ENCODE data around the gene BCAN. TPM values are rescaled to one million over a fixed set of nuclear protein-coding genes. Genes with fewer than 3 reads are reported as not detected.
A peak's percentile ranks its signal among the peaks of the same experiment; 100 is the strongest.

Gene BCAN
- total and polyA plus RNA-seq, 2 of the 4 experiments (the other 2 are of a cell fraction) = 0.07 TPM; not detected in 1

DNA sequence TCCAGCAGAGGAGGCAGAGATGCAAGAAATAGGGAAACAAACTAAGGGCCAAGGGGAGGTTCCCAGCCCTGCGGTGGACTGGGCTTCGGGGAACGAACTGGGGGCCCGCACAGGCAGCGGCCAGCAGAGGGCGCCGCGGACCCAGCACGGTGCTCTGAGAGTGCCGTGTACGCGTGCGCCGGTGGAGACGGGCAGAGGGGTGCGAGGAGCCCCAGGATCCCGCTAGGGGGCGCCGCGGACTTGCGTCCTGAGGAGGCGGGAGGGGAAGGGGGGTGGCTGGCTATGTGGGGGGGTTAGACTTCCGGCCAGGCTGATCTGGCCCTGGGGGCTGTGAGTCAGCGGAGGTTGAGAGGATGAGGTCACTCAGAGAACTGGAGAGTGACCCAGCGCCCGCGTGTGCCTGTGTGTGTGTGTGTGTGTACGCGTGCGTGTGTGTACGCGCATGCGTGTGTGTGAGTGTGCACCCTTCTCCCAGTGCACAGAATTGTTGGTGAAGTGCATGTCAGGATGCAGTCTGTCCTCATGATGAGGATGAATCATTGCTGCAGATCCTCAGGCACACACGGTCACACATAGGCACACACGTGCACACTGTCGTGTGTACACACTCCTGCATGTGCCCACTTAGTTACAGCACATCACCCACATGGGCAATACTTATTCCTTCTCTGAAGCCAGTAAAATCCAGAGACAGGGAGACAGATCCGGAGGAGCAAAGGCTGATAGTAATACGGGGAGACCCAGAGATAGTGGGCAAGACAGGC is 18.3 kb downstream of the BCAN start:
- Histone ChIP-seq H4K5ac (ENCODE audit: low read depth, low read length) (peak overlapping the region; percentile 50), H2BK20ac (ENCODE audit: low read depth, low read length) (peak overlapping the region; percentile 91), H3K27ac (ENCODE audit: insufficient read depth, low read length) (peak overlapping the region; percentile 69), H3K27me3 (ENCODE audit: control insufficient read depth, insufficient read depth, low read length) (peaks cover 20% of the 10 kb centered on the region), H3K23ac (ENCODE audit: low read depth, low read length) (peak overlapping the region; percentile 94; the same call in 1 of the 2 replicates), H3K9me3 (ENCODE audit: control insufficient read depth, insufficient read depth, low read length) (no peaks in the 10 kb centered on the region), H3K36me3 (ENCODE audit: control insufficient read depth, insufficient read depth, low read length) (no peaks in the 10 kb centered on the region), H2BK5ac (ENCODE audit: low read depth, low read length, poor library complexity, severe bottlenecking) (peak overlapping the region; percentile 91), H3K4me1 (ENCODE audit: control insufficient read depth, insufficient read depth, low read length) (peaks cover 48% of the 10 kb centered on the region), H3K18ac (ENCODE audit: low read depth, low read length) (peak overlapping the region; percentile 39), H3K79me1 (ENCODE audit: low read depth in 1 of 2, low read length in 2 of 2) (peaks cover 0 to 28% of the 10 kb centered on the region in 2 experiments; a peak in 2 of 4 replicates), H3K9ac (ENCODE audit: low read depth, low read length) (peak overlapping the region; percentile 21; the same call in 1 of the 2 replicates), H2AK9ac (replicated peaks; ENCODE audit: low read depth, low read length, poor library complexity) (peak overlapping the region; percentile 94), H4K8ac (ENCODE audit: low read depth in 2 of 2, low read length in 2 of 2) (peak overlapping the region; percentile 6 to 78; a peak in 3 of 4 replicates), H2BK120ac (ENCODE audit: low read depth, low read length) (peak overlapping the region; percentile 96), H3K4me3 (ENCODE audit: insufficient read depth, low read depth, low read length) (no peak overlapping the region), H3K4me2 (ENCODE audit: low read depth, low read length) (peak overlapping the region; percentile 37), H3K4ac (ENCODE audit: low read depth, low read length) (peak overlapping the region; percentile 97), H3K9me1 (ENCODE audit: insufficient read depth, low read length) (peaks cover 22% of the 10 kb centered on the region), H3K14ac (replicated peaks; ENCODE audit: low read depth, low read length) (peak overlapping the region; percentile 85), H4K91ac (ENCODE audit: insufficient read depth, low read depth, low read length) (peak overlapping the region; percentile 87), H4K20me1 (ENCODE audit: insufficient read depth, low read length) (0 out of 2 replicates have a peak, but pooled peaks cover under 1% of the 10 kb centered on the region), H2AK5ac (ENCODE audit: low read depth, low read length) (peak overlapping the region; percentile 98), H3K56ac (ENCODE audit: extremely low read depth, insufficient read depth, low read length) (peak overlapping the region; percentile 40), H2BK15ac (ENCODE audit: low read depth, low read length) (peak overlapping the region; percentile 50; the same call in 2 of the 3 replicates), H2AFZ (replicated peaks; ENCODE audit: low read length, poor library complexity) (peak overlapping the region; percentile 90)
- TF ChIP-seq RAD21 (IDR thresholded peaks at IDR 0.05; ENCODE audit: low read length) (peak; percentile 94), SMC3 (IDR thresholded peaks at IDR 0.05; ENCODE audit: low read depth, low read length) (peak; percentile 97), CTCF (conservative IDR thresholded peaks at IDR 0.05; ENCODE audit: low read depth, low read length) (peak; percentile 99), RCOR1 (IDR thresholded peaks at IDR 0.05; ENCODE audit: insufficient replicate concordance, low read length) (peak; percentile 48), ELK1 (IDR thresholded peaks at IDR 0.05; ENCODE audit: borderline replicate concordance, low read depth, low read length) (no peak), BHLHE40 (IDR thresholded peaks at IDR 0.05; ENCODE audit: low read depth, low read length) (peak; percentile 88), NFE2L2 (IDR thresholded peaks at IDR 0.05; ENCODE audit: low read depth, low read length) (peak; percentile 45; the same call in 1 of the 2 replicates), FOS (IDR thresholded peaks at IDR 0.05; ENCODE audit: low read depth, low read length) (peak; percentile 87), MAZ (IDR thresholded peaks at IDR 0.05; ENCODE audit: borderline replicate concordance, low read depth, low read length) (peak; percentile 96)
- TF ChIP-seq, protein P1, sequence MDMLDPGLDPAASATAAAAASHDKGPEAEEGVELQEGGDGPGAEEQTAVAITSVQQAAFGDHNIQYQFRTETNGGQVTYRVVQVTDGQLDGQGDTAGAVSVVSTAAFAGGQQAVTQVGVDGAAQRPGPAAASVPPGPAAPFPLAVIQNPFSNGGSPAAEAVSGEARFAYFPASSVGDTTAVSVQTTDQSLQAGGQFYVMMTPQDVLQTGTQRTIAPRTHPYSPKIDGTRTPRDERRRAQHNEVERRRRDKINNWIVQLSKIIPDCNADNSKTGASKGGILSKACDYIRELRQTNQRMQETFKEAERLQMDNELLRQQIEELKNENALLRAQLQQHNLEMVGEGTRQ (IDR thresholded peaks at IDR 0.05; ENCODE audit: low read depth, low read length) = no peak
- no TSS peak for BruUV-seq (replicated peaks)
- DNase-seq = peak; percentile 98
- 19% methylated on average over 6 of the region's 38 CpGs; no CpG with 5 or more reads in 1 of the 2 experiments for WGBS, 2 experiments (ENCODE audit: extremely low coverage in 2 of 2, insufficient read length in 1 of 2)
- ChIA-PET POLR2A (ENCODE audit: unreplicated experiment) (interaction anchor here (2.8 kb wide), 1 partner anchor 16 kb away, joined by 29 read pairs; the partner anchor contains the start of gene NES), CTCF (interaction anchor here (0.6 to 2.0 kb wide), 9 partner anchors 16 to 274 kb away, joined by 3 to 25 read pairs (median 4); partner anchors contain the start of genes BCAN and NES)
- intact Hi-C loops (cut with micrococcal nuclease) = loop anchor here (1.0 kb wide), 1 partner anchor 18 kb away; no protein-coding TSS in a partner anchor
- dilution Hi-C loops (cut with HindIII; ENCODE audit: low sequenced_read_pairs, unreplicated experiment) = no loop called here
- peak; percentile 77 for ATAC-seq (ENCODE audit: low read depth)
- in situ Hi-C loops (cut with MboI; ENCODE audit: low sequenced_read_pairs) = loop anchor here (5.0 kb wide), 1 partner anchor 38 kb away; no protein-coding TSS in a partner anchor

All from IMR-90 (cell line).